Panc1 (cell line): ENCODE measurements around the gene E2F6. TPM values are rescaled to one million over a fixed set of nuclear protein-coding genes. Genes with fewer than 3 reads are reported as not detected.

Experiments
- ATAC-seq: fragments of 200-7000 bp; cut with Tn5 transposase; 2 replicates; pipeline ENCODE4 v1.9.1; 2020; ENCODE audit warnings: mild to moderate bottlenecking, moderate library complexity
- BruUV-seq: library from RNA; stranded (reverse); fragments of 400-500 nt; replicated peaks from 2 replicates; lab custom pipeline; 2021; lab: Mats Ljungman, UMichigan
- CTCF ChIA-PET: fragments of 300-600 bp; sonication (Branson Sonifier 250); formaldehyde crosslinking; loops from one replicate; lab custom pipeline; 2022; ENCODE audit warnings: antibody characterized with exemption; lab: Charles Lee
- POLR2A ChIA-PET: fragments of 300-600 bp; sonication (Branson Sonifier 250); formaldehyde crosslinking; loops from one replicate; lab custom pipeline; 2022; ENCODE audit warnings: antibody characterized with exemption; lab: Charles Lee
- DNase-seq: peaks from one replicate; pipeline ENCODE4 v3.0.0-alpha.2; 2010; ENCODE audit warnings: low read depth, low spot score
- H3K27ac ChIP-seq: 2 replicates; pipeline ENCODE4 v1.5.1; 2011; ENCODE audit warnings: mild to moderate bottlenecking, low read length, inconsistent platforms
- H3K27me3 ChIP-seq: fragments of 200-500 bp; sonication (Bioruptor generic); 2 replicates; pipeline ENCODE4 v1.6.0; 2014; ENCODE audit warnings: low read length, inconsistent platforms; ENCODE audit not compliant: control insufficient read depth, insufficient read depth
- H3K36me3 ChIP-seq: fragments of 200-500 bp; sonication (Bioruptor generic); 2 replicates; pipeline ENCODE4 v1.5.1; 2014; ENCODE audit warnings: inconsistent platforms, mild to moderate bottlenecking, low read length, moderate library complexity; ENCODE audit not compliant: control insufficient read depth, insufficient read depth
- H3K4me1 ChIP-seq: 2 replicates; pipeline ENCODE4 v1.5.1; 2011; ENCODE audit warnings: inconsistent platforms, mild to moderate bottlenecking, low read length, moderate library complexity; ENCODE audit not compliant: control insufficient read depth, insufficient read depth
- H3K4me3 ChIP-seq, 2 experiments: 2 replicates each; pipeline ENCODE4 v1.5.1; 2011 to 2012; ENCODE audit warnings: low read depth in 2 of 2, low read length in 2 of 2, mild to moderate bottlenecking in 2 of 2, inconsistent platforms in 1 of 2, moderate library complexity in 1 of 2
- H3K9me3 ChIP-seq: fragments of 200-500 bp; sonication (Bioruptor generic); 2 replicates; pipeline ENCODE4 v1.5.1; 2014; ENCODE audit warnings: low read depth, mild to moderate bottlenecking, inconsistent platforms, low read length, moderate library complexity; ENCODE audit not compliant: control insufficient read depth, insufficient read depth
- CTCF ChIP-seq: fragments of 450-650 bp; IDR thresholded peaks from 2 replicates; pipeline ENCODE4 v1.5.1; 2017; ENCODE audit warnings: mild to moderate bottlenecking
- POLR2AphosphoS5 ChIP-seq: IDR thresholded peaks from 2 replicates; pipeline ENCODE4 v1.6.1; 2012; ENCODE audit warnings: mild to moderate bottlenecking, low read depth, low read length, moderate library complexity
- REST ChIP-seq, 2 experiments: IDR thresholded peaks; 2 replicates each; pipeline ENCODE4 v1.6.1; 2011 to 2012; ENCODE audit warnings: low read depth in 2 of 2, control low read depth in 1 of 2, low read length in 1 of 2, mild to moderate bottlenecking in 1 of 2, moderate library complexity in 1 of 2; ENCODE audit not compliant: insufficient read depth in 1 of 2
- SIN3A ChIP-seq: IDR thresholded peaks from 2 replicates; pipeline ENCODE4 v1.6.1; 2012; ENCODE audit warnings: low read depth, mild to moderate bottlenecking, low read length, moderate library complexity, borderline replicate concordance; ENCODE audit not compliant: insufficient read depth
- TCF7L2 ChIP-seq: IDR thresholded peaks from 2 replicates; pipeline ENCODE4 v1.6.1; 2011; ENCODE audit warnings: mild to moderate bottlenecking, low read depth, low read length, inconsistent platforms
- in situ Hi-C: cut with HindIII; loops from 2 replicates; pipeline ENCODE4 v1.10.0; 2016; ENCODE audit warnings: low sequenced_read_pairs, low pct_unique_long_range_greater_than_20kb
- intact Hi-C: fragments of 100-400 bp; cut with micrococcal nuclease; formaldehyde crosslinking; loops from one replicate; pipeline ENCODE4 v1.10.0; 2022; ENCODE audit not compliant: unreplicated experiment
- total RNA-seq: library from RNA; stranded (reverse); gene quantifications from one replicate; pipeline ENCODE4 v1.2.1, GENCODE V29; 2021; ENCODE audit not compliant: unreplicated experiment

The E2F6 gene
- total RNA-seq, 1 experiment from 2014 or later, result 23.9 TPM

DNA sequence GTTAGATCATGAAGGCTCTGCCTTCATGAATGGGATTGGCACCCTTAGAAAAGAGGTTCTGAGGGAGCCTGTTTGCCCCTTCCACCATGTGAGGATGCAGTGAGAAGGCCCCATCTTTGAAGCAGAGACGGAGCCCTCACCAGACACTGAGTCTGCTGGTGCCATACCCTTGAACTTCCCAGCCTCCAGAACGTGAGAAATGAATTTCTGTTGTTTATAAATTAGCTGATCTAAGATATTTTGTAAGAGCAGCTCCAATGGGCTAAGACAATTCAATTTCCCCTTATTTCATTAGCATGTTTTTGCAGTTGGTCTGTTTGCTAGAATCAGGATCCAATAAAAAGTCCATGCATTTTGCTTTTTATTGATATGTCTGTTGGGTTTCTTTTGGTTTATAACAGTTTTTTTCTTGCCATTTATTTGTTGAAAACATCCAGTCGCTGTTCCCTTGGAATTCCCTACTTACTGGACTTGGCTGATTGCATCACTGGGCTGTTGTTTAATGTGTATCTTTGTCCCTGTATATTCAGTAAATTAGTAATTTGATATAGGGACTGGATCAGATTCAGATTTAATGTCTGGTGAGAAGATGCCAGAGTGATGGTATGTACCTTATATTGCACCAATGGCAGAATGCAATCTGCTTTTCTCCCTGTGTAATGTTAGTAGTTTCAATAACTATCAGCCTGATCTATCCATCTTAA, 43.8 kb upstream of the E2F6 start:
- ChIA-PET CTCF (no interaction called here), POLR2A (no interaction called here)
- intact Hi-C loops (no loop called here), in situ Hi-C loops (no loop called here)
- Histone ChIP-seq H3K4me1 (no peaks in the 10 kb centered on the region), H3K36me3 (no peaks in the 10 kb centered on the region), H3K27me3 (no peaks in the 10 kb centered on the region), H3K4me3 (no peak overlapping the region), H3K9me3 (no peaks in the 10 kb centered on the region), H3K27ac (no peak overlapping the region)
- no peak for DNase-seq
- no TSS peak for BruUV-seq
- TF ChIP-seq POLR2AphosphoS5 (no peak), CTCF (no peak), TCF7L2 (no peak), REST (IDR thresholded peaks at IDR 0.05; ENCODE audit: insufficient read depth in 1 of 2, low read depth in 2 of 2, low read length in 1 of 2) (no peak), SIN3A (no peak)
- no peak for ATAC-seq

GRCh38 chr2:11508279-11508678, 42.3 kb upstream of the E2F6 start:
- Histone ChIP-seq H3K4me1 (no peaks in the 10 kb centered on the region), H3K4me3 (no peak overlapping the region), H3K9me3 (no peaks in the 10 kb centered on the region), H3K36me3 (no peaks in the 10 kb centered on the region), H3K27ac (no peak overlapping the region), H3K27me3 (no peaks in the 10 kb centered on the region)
- TF ChIP-seq REST (IDR thresholded peaks at IDR 0.05; ENCODE audit: insufficient read depth in 1 of 2, low read depth in 2 of 2, low read length in 1 of 2) (no peak), POLR2AphosphoS5 (no peak), TCF7L2 (no peak), SIN3A (no peak), CTCF (no peak)
- in situ Hi-C loops (no loop called here), intact Hi-C loops (no loop called here)
- ChIA-PET POLR2A (interaction anchor here (0.6 kb wide), 1 partner anchor 366 kb away, joined by 14 read pairs; no protein-coding TSS in a partner anchor), CTCF (no interaction called here)
- DNase-seq (no peak), ATAC-seq (no peak)
- no TSS peak for BruUV-seq
